ENCODE data around the gene RBBP4.
"Not testable (repeated sequence)": the region's sequence is repeated elsewhere in the genome, so short reads cannot be mapped to it uniquely, and the experiment has no call there.

RBBP4 gene

GRCh38 chr1:32639489-32640075 is 11.4 kb upstream of the RBBP4 start:
- no peak for DNase-seq (ENCODE audit: low read depth in 3 of 3, low spot score in 1 of 3)

- DNase-seq (ENCODE audit: low read depth in 3 of 3, low spot score in 1 of 3): not testable (repeated sequence)
These were observed 8.6 kb upstream of the RBBP4 start for GRCh38 chr1:32642292-32642827.

- no peak for DNase-seq (ENCODE audit: low read depth in 3 of 3, low spot score in 1 of 3)
These were observed 6.6 kb upstream of the RBBP4 start for GRCh38 chr1:32644426-32644825.

GRCh38 chr1:32647308-32648134 is 3.5 kb upstream of the RBBP4 start:
- DNase-seq (ENCODE audit: low read depth in 3 of 3, low spot score in 1 of 3): no peak

- peak; percentile 63 to 73 (median 68) for DNase-seq (ENCODE audit: low read depth in 3 of 3, low spot score in 1 of 3)
These were observed 708 bp upstream of the RBBP4 start, which contains the start of gene ZBTB8OS for GRCh38 chr1:32650248-32650751. ZBTB8OS (minus strand) TSS chr1:32650550; CDS start chr1:32650529, 21 bp downstream.

GRCh38 chr1:32651461-32652073 is 559 bp downstream of the RBBP4 start:
- DNase-seq (ENCODE audit: low read depth in 3 of 3, low spot score in 1 of 3): no peak

- DNase-seq (ENCODE audit: low read depth in 3 of 3, low spot score in 1 of 3): no peak
These were observed 1.4 kb downstream of the RBBP4 start for GRCh38 chr1:32652244-32652962.

- no peak for DNase-seq (ENCODE audit: low read depth in 3 of 3, low spot score in 1 of 3)
These were observed 8.6 kb downstream of the RBBP4 start for GRCh38 chr1:32659581-32659980.

- DNase-seq (ENCODE audit: low read depth in 3 of 3, low spot score in 1 of 3): no peak
These were observed 14.9 kb downstream of the RBBP4 start for GRCh38 chr1:32665915-32666314.

GRCh38 chr1:32666901-32667566 is 16.0 kb downstream of the RBBP4 start:
- DNase-seq (ENCODE audit: low read depth in 3 of 3, low spot score in 1 of 3): no peak

GRCh38 chr1:32668716-32669115 is 17.7 kb downstream of the RBBP4 start:
- not testable (repeated sequence) for DNase-seq (ENCODE audit: low read depth in 3 of 3, low spot score in 1 of 3)

GRCh38 chr1:32676945-32677344 is 25.9 kb downstream of the RBBP4 start:
- no peak for DNase-seq (ENCODE audit: low read depth in 3 of 3, low spot score in 1 of 3)

- DNase-seq (ENCODE audit: low read depth in 3 of 3, low spot score in 1 of 3): not testable (repeated sequence)
These were observed 29.0 kb downstream of the RBBP4 start for GRCh38 chr1:32679993-32680392.

GRCh38 chr1:32680642-32681041 is 29.6 kb downstream of the RBBP4 start:
- no peak for DNase-seq (ENCODE audit: low read depth in 3 of 3, low spot score in 1 of 3)

- DNase-seq (ENCODE audit: low read depth in 3 of 3, low spot score in 1 of 3): no peak
These were observed 30.5 kb downstream of the RBBP4 start for GRCh38 chr1:32681509-32681908.

- DNase-seq (ENCODE audit: low read depth in 3 of 3, low spot score in 1 of 3): no peak
These were observed 31.0 kb downstream of the RBBP4 start for GRCh38 chr1:32681999-32682398.

- no peak for DNase-seq (ENCODE audit: low read depth in 3 of 3, low spot score in 1 of 3)
These were observed 32.4 kb downstream of the RBBP4 start for GRCh38 chr1:32683397-32683796.

- DNase-seq (ENCODE audit: low read depth in 3 of 3, low spot score in 1 of 3): no peak
These were observed 33.3 kb downstream of the RBBP4 start for GRCh38 chr1:32684167-32684811.

- DNase-seq (ENCODE audit: low read depth in 3 of 3, low spot score in 1 of 3): no peak
These were observed 34.5 kb downstream of the RBBP4 start for GRCh38 chr1:32685498-32685897.

GRCh38 chr1:32686387-32686786 is 35.4 kb downstream of the RBBP4 start:
- no peak for DNase-seq (ENCODE audit: low read depth in 3 of 3, low spot score in 1 of 3)

Measured in stimulated activated CD4-positive, alpha-beta T cell treated with anti-CD3 and anti-CD28 coated beads, TNF-alpha, amount 100 ng/mL, for 1 hour (primary cell).